HG03457 (cell line): Measurements from ENCODE around the gene QSOX1.

Experiments
- ATAC-seq: cut with Tn5 transposase; IDR thresholded peaks from one replicate; pipeline ENCODE4 v1.9.1; 2021; ENCODE audit warnings: moderate number of reproducible peaks; ENCODE audit not compliant: unreplicated experiment

QSOX1 gene

DNA sequence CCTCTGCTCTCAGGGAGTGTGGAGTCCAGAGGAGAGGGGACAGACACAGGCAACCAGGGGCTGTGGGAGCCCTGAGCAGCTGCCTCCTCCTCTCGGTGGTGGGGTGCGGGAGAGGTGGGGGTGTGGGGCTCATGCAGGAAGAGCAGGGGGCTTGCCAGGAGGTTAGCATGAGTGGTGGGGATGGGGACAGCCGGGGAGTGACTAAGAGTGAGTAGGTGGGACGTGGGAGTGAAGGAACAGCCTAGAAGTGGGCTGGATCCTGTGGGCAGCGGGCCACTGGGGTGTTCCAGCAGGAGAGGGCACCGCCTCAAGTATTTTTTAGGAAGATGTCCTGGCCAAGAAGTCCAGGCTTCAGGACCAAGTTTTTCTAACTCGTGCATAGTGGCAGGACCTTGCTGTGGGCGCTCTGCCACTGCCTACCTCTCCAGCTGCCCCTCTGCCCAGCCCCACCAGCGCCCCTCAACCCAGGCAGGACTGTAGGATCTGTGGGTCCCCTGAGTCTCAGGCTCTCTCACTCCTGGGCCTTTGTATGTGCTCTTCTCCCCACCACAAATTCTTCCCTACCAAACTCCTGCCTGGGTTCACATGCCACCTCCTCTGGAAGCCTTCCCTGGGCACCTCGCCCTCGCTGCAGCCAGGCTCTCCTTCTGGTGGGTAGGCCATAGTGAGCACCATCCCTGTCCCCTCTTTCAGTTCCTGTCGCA is 56.6 kb downstream of the QSOX1 start:
- no peak for ATAC-seq

DNA sequence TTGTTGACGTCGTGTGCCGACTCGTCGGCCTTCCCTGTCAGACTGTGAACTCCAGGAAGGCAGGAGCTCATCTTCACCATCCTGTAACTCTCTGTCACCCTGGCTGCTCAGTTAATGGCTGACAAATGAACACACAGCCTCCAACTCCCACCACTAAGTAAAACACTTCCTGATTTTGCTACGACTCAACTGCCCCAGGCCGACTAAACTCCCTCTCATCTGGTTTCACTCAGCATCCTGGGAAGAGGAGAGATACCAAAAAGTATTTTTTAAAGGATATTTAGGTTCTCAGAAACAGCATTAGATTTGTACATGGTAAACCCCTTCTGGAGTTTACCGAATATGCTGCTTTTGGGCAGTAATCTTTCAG is 57.2 kb downstream of the QSOX1 start:
- no peak for ATAC-seq

- no peak for ATAC-seq
These were observed 58.9 kb downstream of the QSOX1 start for GRCh38 chr1:180213401-180214170.

- ATAC-seq = no peak
These were observed 61.4 kb downstream of the QSOX1 start for GRCh38 chr1:180215856-180216625.

- ATAC-seq = no peak
These were observed 62.3 kb downstream of the QSOX1 start for GRCh38 chr1:180217006-180217405.

DNA sequence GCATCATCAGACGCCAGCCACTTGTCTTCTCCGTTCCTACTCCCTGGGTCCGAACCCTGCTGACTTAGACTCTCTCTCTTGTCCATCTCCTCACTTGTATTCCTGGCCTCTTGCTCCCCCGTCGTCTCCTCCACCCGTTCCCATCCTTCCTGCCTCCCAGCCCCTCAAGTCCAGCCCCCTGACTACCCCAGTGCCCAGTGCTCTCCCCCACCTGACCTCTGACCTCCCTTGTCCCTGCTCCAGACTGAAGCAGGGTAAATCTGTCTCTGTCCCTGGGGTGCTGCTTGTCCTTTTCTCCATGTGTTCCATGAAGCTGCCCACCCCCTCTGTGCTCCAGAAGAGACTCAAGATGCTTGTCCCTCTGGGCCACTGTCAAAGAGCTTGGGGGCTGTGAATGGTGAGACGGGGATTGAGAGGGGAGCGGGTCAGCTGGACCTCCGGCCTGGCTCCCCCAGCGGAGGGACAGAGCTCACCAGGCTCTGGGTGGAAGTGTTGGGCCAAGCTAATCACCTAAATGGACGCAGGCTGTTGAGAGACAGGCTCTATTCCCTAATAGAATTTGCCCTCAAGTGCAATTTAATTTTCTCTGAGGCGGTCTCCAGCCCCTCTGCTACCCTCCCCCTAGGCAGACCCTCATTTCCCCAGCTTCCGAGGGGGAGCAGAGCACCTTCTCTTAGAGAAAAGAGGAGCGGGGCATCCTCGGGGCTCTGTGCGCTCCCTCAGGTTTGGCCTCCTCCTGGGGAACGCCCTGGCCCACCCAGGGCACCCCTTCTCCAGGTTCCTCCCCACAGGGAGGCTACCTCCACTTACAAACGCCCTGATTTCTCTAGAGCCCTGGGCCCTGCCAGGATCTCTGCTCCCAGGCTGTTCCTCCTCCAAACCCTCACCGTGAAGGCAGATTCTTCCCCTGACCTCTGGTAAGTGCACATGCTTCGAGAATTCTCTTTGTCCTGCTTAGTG is 64.4 kb downstream of the QSOX1 start:
- ATAC-seq = no peak

DNA sequence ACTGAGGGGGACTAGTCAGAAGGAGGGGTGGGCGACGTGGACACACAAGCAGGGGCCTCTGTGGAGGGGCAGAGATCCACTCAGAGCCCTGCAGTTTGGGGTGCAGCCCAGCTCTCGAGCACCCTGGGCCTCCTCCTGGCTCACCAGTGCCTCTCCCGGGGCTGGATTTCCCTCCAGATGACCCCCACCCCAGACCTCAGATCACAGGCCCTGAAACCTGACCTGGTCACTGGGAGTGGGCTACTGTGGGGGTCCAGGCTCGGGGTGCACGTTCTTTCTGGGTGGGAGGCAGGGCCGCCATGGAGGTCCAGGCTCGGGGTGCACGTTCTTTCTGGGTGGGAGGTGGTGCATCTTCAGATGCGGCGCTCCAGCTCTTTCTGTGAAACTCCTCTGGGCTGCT is 65.1 kb downstream of the QSOX1 start:
- no peak for ATAC-seq

DNA sequence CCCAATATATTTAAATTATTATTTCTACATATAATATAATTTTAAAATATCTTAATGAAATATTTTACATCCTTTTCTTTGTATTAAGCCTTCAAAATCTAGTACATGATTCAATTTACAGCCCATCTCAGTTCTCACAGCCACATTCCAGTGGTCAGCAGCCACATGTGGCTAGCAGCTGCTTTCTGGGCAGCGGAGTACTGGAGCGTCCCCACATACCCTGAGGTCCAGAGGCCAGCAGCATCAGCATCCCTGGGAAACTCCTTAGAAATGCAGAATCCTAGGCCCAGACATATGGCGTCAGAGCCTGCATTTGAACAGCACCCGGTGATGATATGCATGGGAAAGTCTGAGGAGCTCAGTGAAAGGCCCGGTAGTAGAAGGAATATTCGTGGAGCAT is 66.8 kb downstream of the QSOX1 start:
- ATAC-seq = no peak

DNA sequence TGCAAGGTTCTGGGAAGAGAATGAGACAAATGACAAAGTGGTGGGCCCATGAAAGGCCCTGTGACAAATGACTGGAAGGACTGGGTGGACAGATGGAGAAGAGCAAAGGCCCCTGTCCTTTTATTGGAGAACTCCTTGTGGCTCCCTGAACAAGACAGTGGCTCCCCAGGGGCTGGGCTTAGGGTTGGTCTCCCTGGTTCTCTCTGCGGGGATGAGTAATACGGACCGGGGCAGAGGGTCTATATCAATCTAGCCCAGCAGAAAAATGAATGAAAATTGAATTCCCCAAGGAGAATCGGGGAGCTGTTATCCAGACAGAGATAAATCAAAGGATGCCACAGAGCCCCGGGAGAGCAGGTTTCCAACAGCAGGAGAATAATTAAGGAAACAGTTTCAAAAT is 70.2 kb downstream of the QSOX1 start:
- no peak for ATAC-seq

DNA sequence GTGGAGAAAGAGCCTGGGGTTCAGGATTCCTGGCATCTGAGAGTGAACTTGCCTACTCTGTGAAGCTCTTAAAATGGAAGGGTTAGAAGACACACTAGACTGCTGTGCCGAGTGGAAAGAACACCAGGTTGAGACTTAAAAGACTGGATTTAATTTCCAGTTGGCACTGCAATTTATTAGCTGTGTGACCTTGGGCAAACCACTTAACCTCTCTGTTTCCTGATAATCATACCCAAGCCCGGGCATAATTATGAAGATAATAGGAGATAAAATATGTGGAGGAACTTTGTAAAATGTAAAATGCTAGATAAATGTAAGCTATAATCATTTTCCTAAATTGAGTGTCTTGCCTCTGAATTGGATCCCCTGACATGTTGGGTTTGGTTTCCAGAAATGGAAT is 70.7 kb downstream of the QSOX1 start:
- no peak for ATAC-seq

- no peak for ATAC-seq
These were observed 73.4 kb downstream of the QSOX1 start for GRCh38 chr1:180227861-180228647.

DNA sequence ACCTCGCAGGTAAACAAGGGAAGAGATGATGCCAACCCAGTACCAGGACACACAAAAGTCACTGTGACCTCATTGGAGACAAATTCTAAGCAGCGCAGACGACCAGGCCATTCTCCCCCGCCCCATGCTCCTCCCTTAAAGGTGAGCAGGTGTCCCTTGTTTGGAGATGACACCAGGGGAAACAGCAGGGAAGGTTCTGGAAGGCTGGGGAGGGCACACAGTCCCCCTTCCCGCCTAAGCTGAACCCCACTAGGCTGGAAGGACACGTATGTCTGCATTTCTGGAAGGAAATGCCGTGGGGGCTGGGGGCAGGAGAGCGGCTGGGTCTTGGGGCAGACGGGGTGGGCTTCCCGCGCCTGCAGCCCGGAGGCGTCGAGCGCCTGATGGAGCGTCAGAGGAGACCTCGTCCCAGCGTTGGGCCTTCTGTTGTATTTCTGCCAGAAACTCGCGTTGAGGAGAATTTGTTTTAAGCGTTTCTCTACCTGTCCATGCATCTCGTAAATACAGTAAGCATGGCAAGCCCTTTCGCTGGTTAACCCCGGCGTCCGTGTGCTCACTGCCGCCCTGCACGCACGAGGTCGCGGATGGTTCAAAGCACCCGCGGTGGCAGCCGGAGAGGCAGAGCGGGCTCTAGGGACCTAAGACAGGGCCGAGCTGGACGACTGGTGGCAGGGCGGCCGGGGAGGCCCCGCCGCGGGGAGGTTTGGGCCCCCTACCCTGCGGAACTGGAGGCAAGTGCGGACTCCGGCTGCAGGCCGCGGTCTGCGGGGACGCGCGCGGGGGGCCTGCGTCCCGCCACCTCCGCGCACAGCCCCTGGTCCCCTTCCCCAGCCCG is 74.2 kb downstream of the QSOX1 start:
- ATAC-seq = no peak

DNA sequence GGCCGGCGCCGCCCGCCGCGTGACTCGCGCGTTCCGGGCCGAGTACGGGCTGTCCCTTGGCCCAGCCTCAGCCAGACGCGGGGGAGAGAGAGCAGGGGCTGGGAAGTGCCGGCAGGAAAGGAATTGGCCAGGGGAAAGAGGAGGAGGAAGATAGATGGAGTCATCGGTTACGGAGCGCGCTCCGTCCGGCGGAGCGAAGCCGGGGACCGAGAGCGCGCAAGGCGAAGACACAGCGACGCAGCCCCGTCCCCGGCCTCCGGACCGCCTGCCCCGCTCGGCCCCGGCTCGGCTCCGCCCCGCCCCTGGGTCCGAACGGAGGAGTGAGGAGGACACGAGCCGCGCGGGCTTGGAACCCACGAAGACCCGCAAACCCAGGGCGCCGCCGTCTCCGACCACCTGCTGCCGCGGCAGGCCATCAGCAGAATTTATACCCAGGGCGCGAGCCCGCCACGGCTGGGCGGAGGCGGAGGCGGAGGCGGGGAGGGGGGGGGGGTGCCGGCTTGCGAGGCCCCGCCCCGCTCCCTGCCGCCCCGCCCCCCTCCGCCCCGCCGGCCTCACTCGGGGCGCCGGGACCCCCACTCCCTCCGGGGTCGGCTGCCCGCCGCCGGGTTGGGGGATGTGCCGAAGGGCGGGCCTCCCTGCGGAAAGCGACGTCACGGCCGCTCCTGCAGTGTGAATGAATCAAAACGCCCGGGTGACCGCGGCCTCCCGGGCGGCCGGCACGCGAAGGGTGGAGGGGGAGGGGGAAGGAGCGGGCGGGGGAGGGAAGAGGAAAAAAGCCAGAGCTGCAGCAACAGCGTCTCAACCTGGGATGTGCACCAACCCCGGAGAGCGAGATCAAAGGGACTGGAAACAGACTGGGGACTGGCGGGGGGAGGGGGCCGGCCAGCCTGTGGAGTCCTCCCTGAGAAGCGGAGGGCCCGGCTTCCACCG is 75.1 kb downstream of the QSOX1 start, which contains the start of gene LHX4:
TSS of gene LHX4 (plus strand) at position 782 of the 933 bp plus-strand sequence. CDS start 266 bp downstream, outside the sequence.
- ATAC-seq = no peak

- ATAC-seq = no peak
These were observed 75.7 kb downstream of the QSOX1 start for GRCh38 chr1:180230416-180230790.

- ATAC-seq = no peak
These were observed 76.3 kb downstream of the QSOX1 start for GRCh38 chr1:180230791-180231505.

DNA sequence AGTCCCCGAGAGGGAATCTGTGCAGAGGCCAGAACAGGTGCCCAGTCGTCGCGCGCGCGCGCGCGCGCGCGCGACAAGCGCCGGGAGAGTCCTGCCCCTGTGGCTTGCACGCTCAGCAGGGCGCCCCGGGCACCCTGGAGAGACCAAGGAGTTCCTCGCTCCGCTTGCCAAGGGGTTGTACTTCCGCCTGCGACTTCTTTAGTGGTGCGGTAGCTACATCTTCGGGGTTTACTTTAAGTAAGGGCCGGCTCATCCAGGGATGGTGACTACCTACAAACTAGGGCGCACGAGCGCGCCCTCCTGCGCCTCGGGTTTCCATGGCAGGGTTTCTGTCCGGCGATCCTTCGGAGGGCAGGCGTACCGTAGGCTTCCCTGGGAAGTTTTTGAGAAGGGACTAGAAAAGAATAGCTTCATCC is 76.8 kb downstream of the QSOX1 start:
- ATAC-seq = no peak

- ATAC-seq = no peak
These were observed 77.3 kb downstream of the QSOX1 start for GRCh38 chr1:180231936-180232335.
